ENCODE measurements around the gene ZNF280C. TPM values are rescaled to one million over a fixed set of nuclear protein-coding genes. Genes with fewer than 3 reads are reported as not detected.

The ZNF280C gene
- total RNA-seq, 1 experiment from 2014 or later: 12.9 TPM

DNA sequence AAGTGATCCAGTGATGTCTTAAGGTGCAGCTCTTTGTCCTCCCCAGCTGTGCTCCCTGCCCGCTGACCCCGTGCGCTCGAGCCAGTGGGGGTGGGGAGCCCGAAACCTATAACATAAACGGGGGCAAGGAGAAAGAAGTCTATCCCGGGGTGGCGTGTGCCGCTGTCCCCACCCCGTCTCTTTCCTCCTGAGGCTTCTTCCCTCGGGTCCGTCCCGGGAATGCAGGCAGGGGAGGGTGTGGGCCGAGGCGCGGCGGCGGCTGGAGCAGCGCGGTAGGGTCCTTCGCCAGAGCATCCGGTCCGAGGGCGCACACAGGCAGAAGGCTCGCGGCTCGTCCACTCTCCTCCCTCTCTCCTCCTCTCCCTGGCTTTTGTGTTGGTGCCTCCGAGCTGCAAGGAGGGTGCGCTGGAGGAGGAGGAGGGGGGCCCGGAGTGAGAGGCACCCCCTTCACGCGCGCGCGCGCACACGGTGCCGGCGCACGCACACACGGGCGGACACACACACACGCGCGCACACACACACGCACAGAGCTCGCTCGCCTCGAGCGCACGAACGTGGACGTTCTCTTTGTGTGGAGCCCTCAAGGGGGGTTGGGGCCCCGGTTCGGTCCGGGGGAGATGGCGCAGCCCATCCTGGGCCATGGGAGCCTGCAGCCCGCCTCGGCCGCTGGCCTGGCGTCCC is 97.1 kb downstream of the ZNF280C start, which contains the start of gene RAB33A:
Gene RAB33A (plus strand): TSS at position 517 of the 681 bp plus-strand sequence. CDS start 101 bp downstream, at position 618.
- BruUV-seq (replicated peaks): no TSS peak
- Histone ChIP-seq H3K9me3 (ENCODE audit: control insufficient read depth, insufficient read depth, low read depth, low read length) (no peaks in the 10 kb centered on the region), H3K27me3 (ENCODE audit: control insufficient read depth, insufficient read depth, low read length) (no peaks in the 10 kb centered on the region), H3K27ac (ENCODE audit: low read length) (peak within 1 kb of the TSS; percentile 74), H3K4me3 (ENCODE audit: low read depth in 2 of 2, low read length in 2 of 2) (peak within 1 kb of the TSS; percentile 64 to 75), H3K36me3 (ENCODE audit: control insufficient read depth, insufficient read depth, low read length) (no peaks in the 10 kb centered on the region), H3K4me1 (ENCODE audit: control insufficient read depth, insufficient read depth, low read length) (peaks cover 33% of the 10 kb centered on the region)
- in situ Hi-C loops (cut with HindIII; ENCODE audit: low pct_unique_long_range_greater_than_20kb, low sequenced_read_pairs) (no loop called here), intact Hi-C loops (cut with micrococcal nuclease; ENCODE audit: unreplicated experiment) (no loop called here)
- ATAC-seq (peak; percentile 71), DNase-seq (ENCODE audit: low read depth, low spot score) (no peak)
- CTCF ChIA-PET: interaction anchor here (0.6 kb wide), 1 partner anchor 51 kb away, joined by 4 read pairs; no protein-coding TSS in a partner anchor
- TF ChIP-seq TCF7L2 (IDR thresholded peaks at IDR 0.05; ENCODE audit: low read depth, low read length) (no peak), POLR2AphosphoS5 (IDR thresholded peaks at IDR 0.05; ENCODE audit: low read depth, low read length) (no peak), SIN3A (IDR thresholded peaks at IDR 0.05; ENCODE audit: borderline replicate concordance, insufficient read depth, low read depth, low read length) (no peak), REST (IDR thresholded peaks at IDR 0.05; ENCODE audit: insufficient read depth in 1 of 2, low read depth in 2 of 2, low read length in 1 of 2) (no peak)
- TF ChIP-seq, protein P1, sequence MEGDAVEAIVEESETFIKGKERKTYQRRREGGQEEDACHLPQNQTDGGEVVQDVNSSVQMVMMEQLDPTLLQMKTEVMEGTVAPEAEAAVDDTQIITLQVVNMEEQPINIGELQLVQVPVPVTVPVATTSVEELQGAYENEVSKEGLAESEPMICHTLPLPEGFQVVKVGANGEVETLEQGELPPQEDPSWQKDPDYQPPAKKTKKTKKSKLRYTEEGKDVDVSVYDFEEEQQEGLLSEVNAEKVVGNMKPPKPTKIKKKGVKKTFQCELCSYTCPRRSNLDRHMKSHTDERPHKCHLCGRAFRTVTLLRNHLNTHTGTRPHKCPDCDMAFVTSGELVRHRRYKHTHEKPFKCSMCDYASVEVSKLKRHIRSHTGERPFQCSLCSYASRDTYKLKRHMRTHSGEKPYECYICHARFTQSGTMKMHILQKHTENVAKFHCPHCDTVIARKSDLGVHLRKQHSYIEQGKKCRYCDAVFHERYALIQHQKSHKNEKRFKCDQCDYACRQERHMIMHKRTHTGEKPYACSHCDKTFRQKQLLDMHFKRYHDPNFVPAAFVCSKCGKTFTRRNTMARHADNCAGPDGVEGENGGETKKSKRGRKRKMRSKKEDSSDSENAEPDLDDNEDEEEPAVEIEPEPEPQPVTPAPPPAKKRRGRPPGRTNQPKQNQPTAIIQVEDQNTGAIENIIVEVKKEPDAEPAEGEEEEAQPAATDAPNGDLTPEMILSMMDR (IDR thresholded peaks at IDR 0.05): no peak
- POLR2A ChIA-PET: no interaction called here

DNA sequence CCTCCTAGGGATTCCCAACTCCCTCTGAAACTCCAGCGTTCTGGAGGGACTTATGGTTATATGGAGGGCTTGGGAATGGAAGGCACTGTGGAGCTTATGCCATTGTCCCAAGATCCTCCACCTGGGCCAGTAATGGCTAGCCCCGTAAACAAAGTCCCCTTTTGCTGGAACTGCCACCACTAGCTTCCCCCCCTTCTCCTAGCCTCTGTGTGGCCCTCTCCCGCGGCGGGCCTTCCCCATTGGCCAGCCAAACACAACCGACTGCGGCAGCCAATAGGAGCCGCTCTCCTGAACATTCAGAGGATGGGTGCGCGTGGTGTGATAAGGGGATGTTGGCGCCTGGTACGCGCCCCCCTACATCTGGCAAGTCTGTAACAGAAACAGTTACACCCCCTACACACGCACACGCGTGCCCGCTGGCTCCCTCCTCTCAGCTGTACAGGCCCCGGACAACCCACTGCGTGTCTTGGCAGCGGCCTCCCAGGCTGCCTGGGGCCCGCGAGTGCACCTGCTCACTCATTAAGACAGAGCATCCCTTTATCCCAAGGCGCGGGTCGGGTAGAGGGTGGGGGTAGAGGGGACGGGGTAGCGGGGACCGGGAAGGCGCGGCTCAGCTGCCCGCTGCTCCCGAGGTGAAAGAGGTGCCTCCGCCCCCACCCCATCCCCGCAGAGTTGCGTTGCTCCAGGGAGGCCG is 97.8 kb downstream of the ZNF280C start:
- no TSS peak for BruUV-seq (replicated peaks)
- H3K27me3 ChIP-seq (ENCODE audit: control insufficient read depth, insufficient read depth, low read length): no peaks in the 10 kb centered on the region
- H3K9me3 ChIP-seq (ENCODE audit: control insufficient read depth, insufficient read depth, low read depth, low read length): no peaks in the 10 kb centered on the region
- in situ Hi-C loops (cut with HindIII; ENCODE audit: low pct_unique_long_range_greater_than_20kb, low sequenced_read_pairs) (no loop called here), intact Hi-C loops (cut with micrococcal nuclease; ENCODE audit: unreplicated experiment) (no loop called here)
- CTCF ChIA-PET: no interaction called here
- DNase-seq (ENCODE audit: low read depth, low spot score): no peak
- peak; percentile 87 for ATAC-seq
- peak overlapping the region; percentile 74 for H3K27ac ChIP-seq (ENCODE audit: low read length)
- no peak for TF ChIP-seq REST (IDR thresholded peaks at IDR 0.05; ENCODE audit: insufficient read depth in 1 of 2, low read depth in 2 of 2, low read length in 1 of 2)
- no peak for TF ChIP-seq TCF7L2 (IDR thresholded peaks at IDR 0.05; ENCODE audit: low read depth, low read length)
- TF ChIP-seq, protein P1 (IDR thresholded peaks at IDR 0.05): no peak
- TF ChIP-seq SIN3A (IDR thresholded peaks at IDR 0.05; ENCODE audit: borderline replicate concordance, insufficient read depth, low read depth, low read length): no peak
- TF ChIP-seq POLR2AphosphoS5 (IDR thresholded peaks at IDR 0.05; ENCODE audit: low read depth, low read length): no peak; the same call in 1 of the 2 replicates
- POLR2A ChIA-PET: interaction anchor here (0.5 to 0.7 kb wide), 2 partner anchors 214 to 338 kb away, joined by 3 to 5 read pairs; no protein-coding TSS in a partner anchor
- peak overlapping the region; percentile 64 to 75 for H3K4me3 ChIP-seq (ENCODE audit: low read depth in 2 of 2, low read length in 2 of 2)
- H3K36me3 ChIP-seq (ENCODE audit: control insufficient read depth, insufficient read depth, low read length): no peaks in the 10 kb centered on the region
- peaks cover 32% of the 10 kb centered on the region for H3K4me1 ChIP-seq (ENCODE audit: control insufficient read depth, insufficient read depth, low read length)

All from Panc1 (cell line).